Activated naive CD8-positive, alpha-beta T cell treated with anti-CD3 and anti-CD28 coated beads, Interleukin-2, amount 50 U/mL, for 24 hours (primary cell): ENCODE results near the gene EXOC4.

Experiments used
- ATAC-seq: fragments of 150-1000 bp; cut with Tn5 transposase; one replicate; pipeline ENCODE4 v1.10.0; 2021
- DNase-seq: peaks from one replicate; pipeline ENCODE4 v3.0.0; 2021
- H3K27ac Mint-ChIP-seq: one replicate; pipeline ENCODE4 v1.8.0; 2021; ENCODE audit warnings: mild to moderate bottlenecking, mixed read lengths
- H3K27me3 Mint-ChIP-seq: one replicate; pipeline ENCODE4 v1.8.0; 2021; ENCODE audit warnings: mixed read lengths
- H3K36me3 Mint-ChIP-seq: one replicate; pipeline ENCODE4 v1.8.0; 2021; ENCODE audit warnings: low read depth, mixed read lengths
- H3K4me1 Mint-ChIP-seq: one replicate; pipeline ENCODE4 v1.8.0; 2021; ENCODE audit warnings: mixed read lengths
- H3K4me3 Mint-ChIP-seq: one replicate; pipeline ENCODE4 v1.8.0; 2021; ENCODE audit warnings: mild to moderate bottlenecking, moderate library complexity, mixed read lengths
- H3K9me3 Mint-ChIP-seq: one replicate; pipeline ENCODE4 v1.8.0; 2021; ENCODE audit warnings: mixed read lengths

EXOC4 gene

DNA sequence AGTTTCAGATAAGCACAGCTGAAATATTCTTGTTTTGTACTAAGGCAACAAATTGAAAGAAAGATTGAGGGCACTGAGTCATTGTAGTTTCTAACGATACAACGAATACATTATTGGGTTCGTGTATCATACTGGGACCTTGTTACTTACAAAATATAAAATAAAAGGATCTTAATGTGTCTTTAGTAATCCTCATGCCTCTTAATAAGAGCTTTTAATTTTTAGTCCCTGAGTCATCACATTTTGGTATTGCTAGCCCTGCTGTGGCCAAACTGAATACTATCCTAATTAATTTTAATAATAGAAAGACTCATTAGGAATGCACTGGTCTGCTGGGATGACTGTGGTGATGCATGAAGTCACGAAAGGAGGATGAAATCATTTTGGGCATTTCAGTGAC lies 309.7 kb downstream of the EXOC4 start:
- Mint-ChIP-seq H3K36me3 (peaks cover 19% of the 10 kb centered on the region), H3K27ac (no peak overlapping the region), H3K27me3 (no peaks in the 10 kb centered on the region), H3K4me3 (no peak overlapping the region), H3K9me3 (peaks cover 5% of the 10 kb centered on the region), H3K4me1 (no peaks in the 10 kb centered on the region)
- DNase-seq (no peak), ATAC-seq (no peak)

- ATAC-seq (no peak), DNase-seq (no peak)
- no peaks in the 10 kb centered on the region for H3K4me1 Mint-ChIP-seq
- no peak overlapping the region for H3K27ac Mint-ChIP-seq
- peaks cover 5% of the 10 kb centered on the region for H3K9me3 Mint-ChIP-seq
- H3K36me3 Mint-ChIP-seq, result peaks cover 19% of the 10 kb centered on the region
- H3K4me3 Mint-ChIP-seq, result no peak overlapping the region
- no peaks in the 10 kb centered on the region for H3K27me3 Mint-ChIP-seq
These were observed 310.4 kb downstream of the EXOC4 start for GRCh38 chr7:133563251-133563650.

DNA sequence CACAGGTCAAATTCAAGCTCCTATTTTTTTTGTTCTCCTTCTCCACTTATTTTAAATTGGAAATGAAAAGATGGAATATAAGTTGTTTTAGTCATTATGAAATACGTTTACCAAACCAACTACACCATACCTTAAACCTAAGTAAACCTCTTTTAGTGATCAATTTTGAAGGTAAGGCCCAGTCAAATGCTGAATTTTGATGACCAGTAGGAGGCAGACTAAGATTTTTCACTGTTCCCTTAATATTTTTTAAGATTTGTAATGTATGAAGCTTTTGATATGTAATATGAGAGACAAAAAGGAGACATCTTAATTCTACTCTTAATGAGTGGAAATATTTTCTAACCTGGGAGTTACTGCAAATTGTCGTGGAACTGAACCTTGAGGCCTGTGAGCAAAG lies 311.6 kb downstream of the EXOC4 start:
- Mint-ChIP-seq H3K9me3 (peaks cover 5% of the 10 kb centered on the region), H3K4me1 (no peaks in the 10 kb centered on the region), H3K4me3 (no peak overlapping the region), H3K27ac (no peak overlapping the region), H3K36me3 (peaks cover 19% of the 10 kb centered on the region), H3K27me3 (no peaks in the 10 kb centered on the region)
- DNase-seq (no peak), ATAC-seq (no peak)

- no peak for ATAC-seq
- peaks cover 15% of the 10 kb centered on the region for H3K36me3 Mint-ChIP-seq
- peaks cover 5% of the 10 kb centered on the region for H3K9me3 Mint-ChIP-seq
- H3K4me1 Mint-ChIP-seq, result peaks cover 4% of the 10 kb centered on the region
- no peaks in the 10 kb centered on the region for H3K27me3 Mint-ChIP-seq
- no peak overlapping the region for H3K27ac Mint-ChIP-seq
- no peak for DNase-seq
- no peak overlapping the region for H3K4me3 Mint-ChIP-seq
These were observed 315.7 kb downstream of the EXOC4 start for GRCh38 chr7:133568544-133568943.

- peaks cover 4% of the 10 kb centered on the region for H3K4me1 Mint-ChIP-seq
- peaks cover 1% of the 10 kb centered on the region for H3K36me3 Mint-ChIP-seq
- no peaks in the 10 kb centered on the region for H3K9me3 Mint-ChIP-seq
- ATAC-seq (no peak), DNase-seq (no peak)
- no peaks in the 10 kb centered on the region for H3K27me3 Mint-ChIP-seq
- H3K4me3 Mint-ChIP-seq, result no peak overlapping the region
- no peak overlapping the region for H3K27ac Mint-ChIP-seq
These were observed 317.4 kb downstream of the EXOC4 start for GRCh38 chr7:133570321-133570720.

- no peak overlapping the region for H3K27ac Mint-ChIP-seq
- H3K9me3 Mint-ChIP-seq, result no peaks in the 10 kb centered on the region
- no peak for DNase-seq
- peaks cover 4% of the 10 kb centered on the region for H3K4me1 Mint-ChIP-seq
- ATAC-seq, result no peak
- H3K36me3 Mint-ChIP-seq, result peaks cover 1% of the 10 kb centered on the region
- no peak overlapping the region for H3K4me3 Mint-ChIP-seq
- H3K27me3 Mint-ChIP-seq, result no peaks in the 10 kb centered on the region
These were observed 318.2 kb downstream of the EXOC4 start for GRCh38 chr7:133571076-133571475.

DNA sequence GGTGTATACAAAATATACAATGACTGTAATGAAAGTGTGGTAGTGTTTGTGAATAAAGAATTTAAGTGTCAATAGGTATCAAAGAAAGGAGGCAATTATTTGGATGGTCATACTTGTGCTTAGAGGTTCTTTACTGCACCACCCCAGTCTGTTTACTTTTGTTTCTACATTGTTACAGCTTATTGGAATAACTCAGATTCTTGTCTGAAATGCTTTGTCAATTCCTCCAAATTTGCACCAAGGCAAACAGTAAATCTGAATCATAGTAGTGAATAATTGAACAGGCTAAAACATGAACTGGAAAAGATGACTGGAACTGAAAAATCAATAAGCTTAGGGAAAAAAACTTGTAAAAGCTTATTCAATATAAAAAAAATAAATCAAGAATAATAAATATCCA lies 319.2 kb downstream of the EXOC4 start:
- ATAC-seq, result no peak

GRCh38 chr7:133572843-133573242 lies 320.0 kb downstream of the EXOC4 start:
- Mint-ChIP-seq H3K27me3 (no peaks in the 10 kb centered on the region), H3K9me3 (no peaks in the 10 kb centered on the region), H3K4me1 (peaks cover 4% of the 10 kb centered on the region), H3K36me3 (no peaks in the 10 kb centered on the region), H3K4me3 (no peak overlapping the region), H3K27ac (no peak overlapping the region)
- no peak for ATAC-seq
- DNase-seq, result no peak

More for the DNA sequence above, 319.2 kb downstream of the EXOC4 start:
- H3K27me3 Mint-ChIP-seq, result no peaks in the 10 kb centered on the region
- H3K27ac Mint-ChIP-seq, result no peak overlapping the region
- peaks cover 4% of the 10 kb centered on the region for H3K4me1 Mint-ChIP-seq
- H3K9me3 Mint-ChIP-seq, result no peaks in the 10 kb centered on the region
- H3K36me3 Mint-ChIP-seq, result no peaks in the 10 kb centered on the region
- H3K4me3 Mint-ChIP-seq, result no peak overlapping the region
- DNase-seq, result no peak

DNA sequence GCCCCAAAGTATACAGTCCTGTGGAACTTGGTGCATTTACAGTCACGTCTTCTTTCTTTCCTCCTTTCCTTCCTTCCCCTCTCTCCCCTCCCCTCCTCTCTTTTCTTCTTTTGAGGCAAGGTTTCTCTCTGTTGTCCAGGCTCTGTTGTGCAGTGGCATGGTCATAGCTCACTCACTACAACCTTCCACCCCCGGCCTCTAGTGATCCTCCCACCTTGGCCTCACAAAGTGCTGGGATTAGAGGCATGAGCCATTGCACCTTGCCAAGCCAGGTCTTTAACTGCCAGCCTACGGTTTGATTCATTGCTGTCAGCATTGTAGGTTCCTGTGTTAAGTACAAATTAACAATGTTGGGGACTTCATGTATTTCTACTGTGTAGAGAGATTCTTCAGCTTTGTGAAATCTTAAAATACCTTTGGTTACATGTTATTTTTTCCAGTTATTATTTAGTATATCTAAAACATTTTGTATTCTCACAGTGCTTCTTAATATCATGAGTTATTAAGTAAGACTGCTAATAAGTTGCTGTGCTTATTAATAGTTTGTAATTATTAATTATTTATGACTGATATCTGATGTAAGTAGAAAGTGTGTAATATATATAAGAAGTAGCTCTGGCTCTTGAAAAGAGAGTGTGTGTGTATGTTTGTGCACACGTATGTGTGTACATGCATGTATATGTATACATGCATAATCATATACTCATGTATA lies 320.8 kb downstream of the EXOC4 start:
- H3K27ac Mint-ChIP-seq, result no peak overlapping the region
- H3K4me1 Mint-ChIP-seq, result peaks cover 4% of the 10 kb centered on the region
- no peaks in the 10 kb centered on the region for H3K36me3 Mint-ChIP-seq
- no peaks in the 10 kb centered on the region for H3K27me3 Mint-ChIP-seq
- DNase-seq, result no peak
- no peaks in the 10 kb centered on the region for H3K9me3 Mint-ChIP-seq
- no peak for ATAC-seq
- no peak overlapping the region for H3K4me3 Mint-ChIP-seq

GRCh38 chr7:133575726-133576440 lies 323.0 kb downstream of the EXOC4 start:
- H3K27me3 Mint-ChIP-seq, result no peaks in the 10 kb centered on the region
- H3K27ac Mint-ChIP-seq, result no peak overlapping the region
- no peaks in the 10 kb centered on the region for H3K9me3 Mint-ChIP-seq
- no peak overlapping the region for H3K4me3 Mint-ChIP-seq
- no peak for ATAC-seq
- peaks cover 4% of the 10 kb centered on the region for H3K4me1 Mint-ChIP-seq
- peaks cover 7% of the 10 kb centered on the region for H3K36me3 Mint-ChIP-seq
- no peak for DNase-seq

- no peaks in the 10 kb centered on the region for H3K9me3 Mint-ChIP-seq
- no peak overlapping the region for H3K4me3 Mint-ChIP-seq
- peaks cover 11% of the 10 kb centered on the region for H3K36me3 Mint-ChIP-seq
- no peak for DNase-seq
- no peak overlapping the region for H3K27ac Mint-ChIP-seq
- peaks cover 3% of the 10 kb centered on the region for H3K4me1 Mint-ChIP-seq
- ATAC-seq, result no peak
- H3K27me3 Mint-ChIP-seq, result no peaks in the 10 kb centered on the region
These were observed 323.8 kb downstream of the EXOC4 start for GRCh38 chr7:133576612-133577168.

DNA sequence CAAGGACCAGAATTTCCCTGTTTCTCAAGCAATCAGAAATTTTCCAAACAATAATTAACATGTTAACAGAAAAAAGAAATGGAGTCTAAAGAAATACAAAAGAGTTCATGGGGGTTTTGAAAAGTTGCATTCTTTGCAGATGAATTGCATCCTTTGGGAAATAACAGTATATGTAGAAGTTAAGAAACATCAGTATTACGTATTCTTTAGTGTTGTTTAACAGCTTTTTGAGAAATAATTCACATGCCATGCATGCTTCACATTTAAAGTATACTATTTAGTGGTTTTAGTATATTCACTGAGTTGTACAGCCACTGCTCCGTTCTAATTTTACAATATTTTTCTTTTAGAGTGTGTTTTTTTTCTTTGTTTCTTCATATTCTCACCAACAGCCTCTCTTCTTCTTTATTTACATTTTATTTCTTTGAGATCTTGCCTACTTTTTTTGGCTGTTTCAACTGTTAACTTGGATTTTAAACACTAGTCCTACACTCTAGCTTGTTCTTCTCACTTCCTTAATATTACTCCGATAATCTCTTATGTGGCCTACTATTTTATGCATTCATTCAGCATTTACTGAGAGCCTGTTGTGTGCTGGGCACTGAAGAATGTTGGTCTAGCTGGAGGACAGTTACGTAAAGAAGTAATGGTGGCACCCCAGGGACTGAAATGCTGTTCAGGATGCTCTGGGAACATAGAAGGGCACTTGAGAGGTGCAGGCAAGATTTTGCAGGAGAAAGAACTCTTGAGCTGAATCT lies 330.1 kb downstream of the EXOC4 start:
- Mint-ChIP-seq H3K4me1 (peaks cover 6% of the 10 kb centered on the region), H3K9me3 (peaks cover 12% of the 10 kb centered on the region), H3K4me3 (no peak overlapping the region), H3K27me3 (no peaks in the 10 kb centered on the region), H3K36me3 (peaks cover 29% of the 10 kb centered on the region), H3K27ac (no peak overlapping the region)
- DNase-seq (no peak), ATAC-seq (no peak)

DNA sequence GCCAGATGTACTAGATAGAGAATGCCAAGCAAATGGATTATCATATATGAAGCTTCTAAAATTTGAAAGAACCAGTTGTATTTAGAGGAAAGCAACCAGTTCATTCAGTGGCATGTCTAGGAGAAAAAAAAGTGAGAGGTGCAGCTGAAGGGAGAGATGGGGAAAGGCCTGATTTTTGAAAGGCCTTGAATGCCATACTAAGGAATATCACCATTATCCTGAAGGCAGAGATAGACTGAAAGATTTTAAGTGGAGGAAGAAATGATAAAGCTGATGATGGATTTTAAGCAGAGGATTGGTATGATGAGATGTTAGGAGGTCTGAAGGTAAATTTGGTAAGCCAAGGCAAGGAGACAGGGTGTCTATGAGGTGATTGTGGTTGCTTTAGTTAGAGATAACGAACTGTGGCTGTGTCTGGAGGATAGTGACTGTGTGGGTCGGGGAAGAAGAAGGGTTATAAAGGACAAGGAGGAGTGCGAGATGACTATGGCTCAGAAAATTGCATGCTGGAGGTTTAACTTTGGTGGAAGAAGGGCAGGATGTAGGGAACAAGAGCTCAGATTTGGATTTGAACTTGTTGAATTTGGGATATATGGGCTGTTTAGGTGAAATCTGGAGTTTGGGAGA lies 330.8 kb downstream of the EXOC4 start:
- H3K9me3 Mint-ChIP-seq, result peaks cover 12% of the 10 kb centered on the region

DNA sequence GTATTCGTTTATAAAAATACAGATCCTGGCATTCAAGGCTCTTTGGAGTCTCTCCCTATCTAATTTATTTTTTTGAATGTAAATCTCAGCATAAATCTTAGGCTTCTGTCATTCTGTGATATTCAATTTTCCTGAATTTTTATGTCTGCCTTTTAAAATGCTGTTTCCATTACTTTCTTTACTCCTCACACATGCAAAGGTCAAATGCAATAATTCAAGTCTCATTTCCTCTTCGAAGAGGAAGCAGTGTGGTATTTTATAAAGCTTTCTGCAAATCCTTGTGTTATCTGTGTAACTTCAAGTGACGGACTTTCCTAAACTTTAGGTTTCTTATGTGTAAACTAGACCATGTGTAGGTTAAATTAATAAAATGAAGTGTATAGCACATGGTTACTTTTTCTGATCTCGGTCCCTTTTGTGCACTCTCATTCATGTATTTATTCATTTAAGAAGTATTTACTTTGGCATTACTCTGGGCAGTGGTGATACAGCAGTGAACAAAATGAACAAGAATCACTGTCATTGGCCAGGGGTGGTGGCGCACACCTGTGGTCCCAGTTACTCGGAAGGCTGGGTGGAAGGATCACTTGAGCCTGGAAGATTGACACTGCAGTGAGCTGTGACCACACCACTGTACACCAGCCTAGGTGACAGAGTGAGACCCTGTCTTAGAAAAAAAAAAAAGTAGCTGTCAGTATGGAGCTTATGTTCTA lies 332.2 kb downstream of the EXOC4 start:
- H3K4me3 Mint-ChIP-seq, result no peak overlapping the region
- ATAC-seq (no peak), DNase-seq (no peak)
- no peaks in the 10 kb centered on the region for H3K27me3 Mint-ChIP-seq
- H3K4me1 Mint-ChIP-seq, result peaks cover 6% of the 10 kb centered on the region
- H3K36me3 Mint-ChIP-seq, result peaks cover 27% of the 10 kb centered on the region
- peaks cover 12% of the 10 kb centered on the region for H3K9me3 Mint-ChIP-seq
- no peak overlapping the region for H3K27ac Mint-ChIP-seq

More for the DNA sequence above, 330.8 kb downstream of the EXOC4 start:
- Mint-ChIP-seq H3K27me3 (no peaks in the 10 kb centered on the region), H3K4me1 (peaks cover 6% of the 10 kb centered on the region), H3K27ac (no peak overlapping the region), H3K36me3 (peaks cover 29% of the 10 kb centered on the region), H3K4me3 (no peak overlapping the region)
- DNase-seq (no peak), ATAC-seq (no peak)
